ENCODE data around the gene ARFRP1.

- TF ChIP-seq CTCF (IDR thresholded peaks at IDR 0.05) = no peak
- no peak for TF ChIP-seq POLR2A (IDR thresholded peaks at IDR 0.05)
- no peak for TF ChIP-seq EP300 (IDR thresholded peaks at IDR 0.05; ENCODE audit: low read depth)
Measured at GRCh38 chr20:63731410-63731809, 23.6 kb upstream of the ARFRP1 start.

Measured in transverse colon (tissue), 3 donors.